Astrocyte (in vitro differentiated cells and primary cell): Measurements from ENCODE around the gene CIDEC.

ENCODE experiments used
- EZH2 ChIP-seq: IDR thresholded peaks from 2 replicates; pipeline ENCODE4 v1.6.1; 2012; ENCODE audit warnings: mild to moderate bottlenecking, low read length, inconsistent platforms; ENCODE audit not compliant: insufficient read depth
- TF ChIP-seq, protein P1 (sequence below): IDR thresholded peaks from 2 replicates; pipeline ENCODE4 v1.5.1; 2011; ENCODE audit warnings: low read depth, mild to moderate bottlenecking, inconsistent platforms, low read length, moderate library complexity; ENCODE audit not compliant: insufficient read depth

DNA sequence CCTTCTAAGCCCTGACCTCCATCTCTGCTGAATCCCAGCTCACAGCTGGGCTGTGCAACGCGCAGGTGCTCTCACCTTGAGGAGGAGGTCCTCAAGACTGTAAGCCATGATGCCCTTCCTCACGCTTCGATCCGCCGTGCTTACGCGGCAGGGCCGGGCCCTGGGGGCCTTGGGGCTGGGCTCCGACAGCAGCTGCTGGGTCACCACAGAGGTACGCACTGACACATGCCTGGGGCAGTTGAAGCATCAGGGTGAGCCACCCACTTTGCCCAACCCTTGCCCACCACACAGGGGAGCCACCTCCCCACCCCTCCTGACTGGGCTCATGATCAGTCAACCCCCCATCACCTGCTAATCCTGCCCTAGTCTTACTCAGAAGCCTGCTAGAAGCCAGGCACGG, 3.1 kb downstream of the CIDEC start:
- TF ChIP-seq, protein P1, sequence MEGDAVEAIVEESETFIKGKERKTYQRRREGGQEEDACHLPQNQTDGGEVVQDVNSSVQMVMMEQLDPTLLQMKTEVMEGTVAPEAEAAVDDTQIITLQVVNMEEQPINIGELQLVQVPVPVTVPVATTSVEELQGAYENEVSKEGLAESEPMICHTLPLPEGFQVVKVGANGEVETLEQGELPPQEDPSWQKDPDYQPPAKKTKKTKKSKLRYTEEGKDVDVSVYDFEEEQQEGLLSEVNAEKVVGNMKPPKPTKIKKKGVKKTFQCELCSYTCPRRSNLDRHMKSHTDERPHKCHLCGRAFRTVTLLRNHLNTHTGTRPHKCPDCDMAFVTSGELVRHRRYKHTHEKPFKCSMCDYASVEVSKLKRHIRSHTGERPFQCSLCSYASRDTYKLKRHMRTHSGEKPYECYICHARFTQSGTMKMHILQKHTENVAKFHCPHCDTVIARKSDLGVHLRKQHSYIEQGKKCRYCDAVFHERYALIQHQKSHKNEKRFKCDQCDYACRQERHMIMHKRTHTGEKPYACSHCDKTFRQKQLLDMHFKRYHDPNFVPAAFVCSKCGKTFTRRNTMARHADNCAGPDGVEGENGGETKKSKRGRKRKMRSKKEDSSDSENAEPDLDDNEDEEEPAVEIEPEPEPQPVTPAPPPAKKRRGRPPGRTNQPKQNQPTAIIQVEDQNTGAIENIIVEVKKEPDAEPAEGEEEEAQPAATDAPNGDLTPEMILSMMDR, result no peak
- no peak for TF ChIP-seq EZH2
